NCI-H82 (cell line): Measurements from ENCODE around the gene LRP1B.

Source experiments
- DNase-seq: peaks from one replicate; lab custom pipeline; 2025; lab: John Stamatoyannopoulos, UW

The LRP1B gene

GRCh38 chr2:140621583-140622362, 1509.0 kb downstream of the LRP1B start:
- DNase-seq: peak; percentile 71

GRCh38 chr2:140604788-140605187, 1526.0 kb downstream of the LRP1B start:
- DNase-seq: no peak

GRCh38 chr2:140604096-140604495, 1526.7 kb downstream of the LRP1B start:
- no peak for DNase-seq

- DNase-seq: no peak
Observed at GRCh38 chr2:140603416-140603815, 1527.4 kb downstream of the LRP1B start.

- no peak for DNase-seq
Observed at GRCh38 chr2:140601801-140602200, 1529.0 kb downstream of the LRP1B start.

GRCh38 chr2:140601342-140601741, 1529.5 kb downstream of the LRP1B start:
- no peak for DNase-seq

- DNase-seq: peak; percentile 6
Observed at GRCh38 chr2:140600116-140600515, 1530.7 kb downstream of the LRP1B start.

- DNase-seq: no peak
Observed at GRCh38 chr2:140597836-140598235, 1533.0 kb downstream of the LRP1B start.

GRCh38 chr2:140597205-140597604, 1533.6 kb downstream of the LRP1B start:
- no peak for DNase-seq

- DNase-seq: no peak
Observed at GRCh38 chr2:140596447-140596846, 1534.4 kb downstream of the LRP1B start.

GRCh38 chr2:140595107-140595506, 1535.7 kb downstream of the LRP1B start:
- DNase-seq: peak; percentile 3

GRCh38 chr2:140593132-140593531, 1537.7 kb downstream of the LRP1B start:
- DNase-seq: no peak

GRCh38 chr2:140589696-140590095, 1541.1 kb downstream of the LRP1B start:
- DNase-seq: no peak

- no peak for DNase-seq
Observed at GRCh38 chr2:140589273-140589672, 1541.5 kb downstream of the LRP1B start.

- peak; percentile 69 for DNase-seq
Observed at GRCh38 chr2:140586379-140586778, 1544.4 kb downstream of the LRP1B start.

GRCh38 chr2:140585016-140585415, 1545.8 kb downstream of the LRP1B start:
- DNase-seq: no peak

GRCh38 chr2:140584471-140584870, 1546.3 kb downstream of the LRP1B start:
- DNase-seq: no peak

- DNase-seq: no peak
Observed at GRCh38 chr2:140580532-140581151, 1550.2 kb downstream of the LRP1B start.

GRCh38 chr2:140577453-140577852, 1553.4 kb downstream of the LRP1B start:
- DNase-seq: no peak

- DNase-seq: no peak
Observed at GRCh38 chr2:140567734-140568133, 1563.1 kb downstream of the LRP1B start.

- DNase-seq: no peak
Observed at GRCh38 chr2:140565756-140566155, 1565.1 kb downstream of the LRP1B start.

GRCh38 chr2:140555701-140556100, 1575.1 kb downstream of the LRP1B start:
- no peak for DNase-seq

GRCh38 chr2:140552634-140553033, 1578.2 kb downstream of the LRP1B start:
- no peak for DNase-seq

- DNase-seq: no peak
Observed at GRCh38 chr2:140551287-140551686, 1579.5 kb downstream of the LRP1B start.
